HG03039 (cell line): Measurements from ENCODE around the gene WNT2.
"Not testable (repeated sequence)": the region's sequence is repeated elsewhere in the genome, so short reads cannot be mapped to it uniquely, and the experiment has no call there.

ENCODE experiments used
- ATAC-seq: cut with Tn5 transposase; IDR thresholded peaks from one replicate; pipeline ENCODE4 v1.9.1; 2021; ENCODE audit warnings: mild to moderate bottlenecking, moderate library complexity; ENCODE audit not compliant: unreplicated experiment

Gene WNT2

GRCh38 chr7:117270371-117270770 is 52.5 kb downstream of the WNT2 start:
- no peak for ATAC-seq

GRCh38 chr7:117269886-117270285 is 53.0 kb downstream of the WNT2 start:
- no peak for ATAC-seq

GRCh38 chr7:117269417-117269816 is 53.4 kb downstream of the WNT2 start:
- no peak for ATAC-seq

- ATAC-seq, result no peak
Measured at GRCh38 chr7:117264716-117265115, 58.1 kb downstream of the WNT2 start.

GRCh38 chr7:117262546-117262945 is 60.3 kb downstream of the WNT2 start:
- no peak for ATAC-seq

GRCh38 chr7:117259615-117260014 is 63.2 kb downstream of the WNT2 start:
- ATAC-seq, result no peak

GRCh38 chr7:117251687-117252086 is 71.2 kb downstream of the WNT2 start:
- ATAC-seq, result peak; percentile 69

GRCh38 chr7:117250801-117251200 is 72.1 kb downstream of the WNT2 start:
- ATAC-seq, result no peak

- no peak for ATAC-seq
Measured at GRCh38 chr7:117250245-117250644, 72.6 kb downstream of the WNT2 start.

- no peak for ATAC-seq
Measured at GRCh38 chr7:117249696-117250095, 73.2 kb downstream of the WNT2 start.

- ATAC-seq, result no peak
Measured at GRCh38 chr7:117248829-117249228, 74.0 kb downstream of the WNT2 start.

- no peak for ATAC-seq
Measured at GRCh38 chr7:117247809-117248208, 75.0 kb downstream of the WNT2 start.

- not testable (repeated sequence) for ATAC-seq
Measured at GRCh38 chr7:117245703-117246102, 77.2 kb downstream of the WNT2 start.

- no peak for ATAC-seq
Measured at GRCh38 chr7:117243390-117243789, 79.5 kb downstream of the WNT2 start.

GRCh38 chr7:117241088-117241487 is 81.8 kb downstream of the WNT2 start:
- no peak for ATAC-seq

- no peak for ATAC-seq
Measured at GRCh38 chr7:117238937-117239336, 83.9 kb downstream of the WNT2 start.

GRCh38 chr7:117238472-117238871 is 84.4 kb downstream of the WNT2 start:
- ATAC-seq, result no peak

GRCh38 chr7:117237646-117238045 is 85.2 kb downstream of the WNT2 start:
- ATAC-seq, result no peak

GRCh38 chr7:117231047-117231359 is 91.9 kb downstream of the WNT2 start:
- ATAC-seq, result peak; percentile 23

GRCh38 chr7:117230276-117231046 is 92.4 kb downstream of the WNT2 start:
- ATAC-seq, result peak; percentile 62

- no peak for ATAC-seq
Measured at GRCh38 chr7:117229350-117229749, 93.5 kb downstream of the WNT2 start.

- ATAC-seq, result no peak
Measured at GRCh38 chr7:117227091-117227490, 95.8 kb downstream of the WNT2 start.

GRCh38 chr7:117225536-117225935 is 97.3 kb downstream of the WNT2 start:
- no peak for ATAC-seq
